Mesendoderm (in vitro differentiated cells): ENCODE results near the gene ATP9A.
"Not testable (repeated sequence)": the region's sequence is repeated elsewhere in the genome, so short reads cannot be mapped to it uniquely, and the experiment has no call there.

Experiments
- DNase-seq: peaks from one replicate; pipeline ENCODE4 v3.0.0; 2013
- H2AK5ac ChIP-seq: 2 replicates; pipeline ENCODE4 v1.6.1; 2013; ENCODE audit warnings: low read length, inconsistent platforms
- H2BK120ac ChIP-seq: 2 replicates; pipeline ENCODE4 v1.6.1; 2013; ENCODE audit warnings: low read depth, mild to moderate bottlenecking, low read length, moderate library complexity, mixed read lengths
- H2BK15ac ChIP-seq: replicated peaks from 2 replicates; pipeline ENCODE4 v1.6.1; 2013; ENCODE audit warnings: low read depth, mild to moderate bottlenecking, moderate library complexity
- H2BK5ac ChIP-seq: 2 replicates; pipeline ENCODE4 v1.6.1; 2013; ENCODE audit warnings: low read length, inconsistent platforms
- H3K18ac ChIP-seq: 2 replicates; pipeline ENCODE4 v1.6.1; 2013; ENCODE audit warnings: mild to moderate bottlenecking, low read length, mixed read lengths
- H3K23ac ChIP-seq: one replicate; pipeline ENCODE4 v1.6.1; 2013; ENCODE audit warnings: low read length
- H3K27ac ChIP-seq: 2 replicates; pipeline ENCODE4 v1.5.1; 2013; ENCODE audit warnings: low read depth, mild to moderate bottlenecking, inconsistent platforms, low read length, moderate library complexity
- H3K27me3 ChIP-seq: 2 replicates; pipeline ENCODE4 v1.6.1; 2013; ENCODE audit warnings: low read length, control low read depth, mild to moderate bottlenecking, inconsistent platforms; ENCODE audit not compliant: insufficient read depth, poor library complexity
- H3K36me3 ChIP-seq: 2 replicates; pipeline ENCODE4 v1.6.1; 2013; ENCODE audit warnings: low read length, inconsistent platforms; ENCODE audit not compliant: control insufficient read depth, insufficient read depth
- H3K4ac ChIP-seq: one replicate; pipeline ENCODE4 v1.6.1; 2013; ENCODE audit warnings: low read depth, mild to moderate bottlenecking, low read length, moderate library complexity
- H3K4me1 ChIP-seq: 2 replicates; pipeline ENCODE4 v1.6.1; 2013; ENCODE audit warnings: low read depth, low read length, inconsistent platforms; ENCODE audit not compliant: control insufficient read depth
- H3K4me2 ChIP-seq: 2 replicates; pipeline ENCODE4 v1.6.1; 2013; ENCODE audit warnings: low read length
- H3K4me3 ChIP-seq: 2 replicates; pipeline ENCODE4 v1.5.1; 2013; ENCODE audit warnings: mild to moderate bottlenecking, low read length
- H3K56ac ChIP-seq: one replicate; pipeline ENCODE4 v1.6.1; 2013; ENCODE audit warnings: low read length
- H3K79me1 ChIP-seq: 2 replicates; pipeline ENCODE4 v1.6.1; 2013; ENCODE audit warnings: low read length, inconsistent platforms
- H3K79me2 ChIP-seq: 2 replicates; pipeline ENCODE4 v1.6.1; 2013; ENCODE audit warnings: mild to moderate bottlenecking, low read length; ENCODE audit not compliant: control insufficient read depth, insufficient read depth
- H3K9ac ChIP-seq: 2 replicates; pipeline ENCODE4 v1.6.1; 2013; ENCODE audit warnings: low read length, inconsistent platforms
- H4K5ac ChIP-seq: one replicate; pipeline ENCODE4 v1.6.1; 2013; ENCODE audit warnings: low read length
- H4K8ac ChIP-seq: one replicate; pipeline ENCODE4 v1.6.1; 2013; ENCODE audit warnings: low read depth, mild to moderate bottlenecking, control low read depth, low read length, moderate library complexity
- WGBS: extraction: QIAGEN DNeasy Blood & Tissue Kit; methylation state at CpG from one replicate; pipeline ENCODE4 v1.1.7; 2013; ENCODE audit warnings: low lambda C conversion rate, missing lambda C conversion rate; ENCODE audit not compliant: insufficient coverage; ENCODE audit errors: extremely low coverage; 5-methylcytosine and 5-hydroxymethylcytosine counted together

ATP9A gene

GRCh38 chr20:51740308-51740707 lies 27.9 kb downstream of the ATP9A start:
- H3K36me3 ChIP-seq, H2BK5ac ChIP-seq, H3K79me2 ChIP-seq, H3K4ac ChIP-seq, H3K4me1 ChIP-seq, H2BK120ac ChIP-seq, H3K9ac ChIP-seq, H2AK5ac ChIP-seq, H3K79me1 ChIP-seq, H3K27ac ChIP-seq, H4K5ac ChIP-seq, H3K18ac ChIP-seq, H3K4me2 ChIP-seq, H2BK15ac ChIP-seq, DNase-seq, H4K8ac ChIP-seq, H3K56ac ChIP-seq, H3K23ac ChIP-seq, H3K4me3 ChIP-seq, H3K27me3 ChIP-seq: not testable (repeated sequence)
- WGBS: no CpG with 5 or more reads among the region's 7 CpGs

- Histone ChIP-seq H2BK15ac (no peak overlapping the region), H2BK5ac (no peak overlapping the region), H3K9ac (no peak overlapping the region), H3K4ac (no peak overlapping the region), H3K4me3 (no peak overlapping the region), H3K4me2 (no peak overlapping the region), H3K27ac (no peak overlapping the region), H2AK5ac (no peak overlapping the region), H3K79me2 (no peaks in the 10 kb centered on the region), H3K36me3 (no peaks in the 10 kb centered on the region), H4K8ac (no peak overlapping the region), H3K27me3 (no peaks in the 10 kb centered on the region), H3K79me1 (no peaks in the 10 kb centered on the region), H3K18ac (no peak overlapping the region), H3K23ac (no peak overlapping the region), H4K5ac (no peak overlapping the region), H2BK120ac (no peak overlapping the region), H3K56ac (no peak overlapping the region), H3K4me1 (no peaks in the 10 kb centered on the region)
- no peak for DNase-seq
- WGBS: no CpG with 5 or more reads among the region's 4 CpGs
Measured at GRCh38 chr20:51739722-51740249, 28.4 kb downstream of the ATP9A start.

GRCh38 chr20:51738877-51739447 lies 29.2 kb downstream of the ATP9A start:
- H2BK5ac ChIP-seq: no peak overlapping the region
- no peak overlapping the region for H2BK15ac ChIP-seq
- no peak overlapping the region for H3K4me3 ChIP-seq
- H3K4me1 ChIP-seq: no peaks in the 10 kb centered on the region
- no peaks in the 10 kb centered on the region for H3K79me2 ChIP-seq
- H3K4ac ChIP-seq: no peak overlapping the region
- H2BK120ac ChIP-seq: no peak overlapping the region
- no peak overlapping the region for H2AK5ac ChIP-seq
- H3K18ac ChIP-seq: no peak overlapping the region
- H3K27me3 ChIP-seq: no peaks in the 10 kb centered on the region
- H3K36me3 ChIP-seq: no peaks in the 10 kb centered on the region
- no peak overlapping the region for H3K23ac ChIP-seq
- H4K5ac ChIP-seq: no peak overlapping the region
- H3K79me1 ChIP-seq: no peaks in the 10 kb centered on the region
- no peak overlapping the region for H4K8ac ChIP-seq
- H3K4me2 ChIP-seq: no peak overlapping the region
- WGBS: no CpG with 5 or more reads among the region's 12 CpGs
- no peak overlapping the region for H3K56ac ChIP-seq
- no peak for DNase-seq
- no peak overlapping the region for H3K9ac ChIP-seq
- no peak overlapping the region for H3K27ac ChIP-seq

- not testable (repeated sequence) for H4K5ac ChIP-seq, H2BK5ac ChIP-seq
Measured at GRCh38 chr20:51738261-51738660, 29.9 kb downstream of the ATP9A start.

GRCh38 chr20:51736947-51737346 lies 31.2 kb downstream of the ATP9A start:
- no peak overlapping the region for H4K8ac ChIP-seq
- no peak overlapping the region for H3K4ac ChIP-seq
- H3K27me3 ChIP-seq: no peaks in the 10 kb centered on the region
- DNase-seq: no peak
- H2BK120ac ChIP-seq: no peak overlapping the region
- H2AK5ac ChIP-seq: no peak overlapping the region
- no peak overlapping the region for H3K23ac ChIP-seq
- no peak overlapping the region for H3K4me3 ChIP-seq
- no peak overlapping the region for H3K18ac ChIP-seq
- H3K4me1 ChIP-seq: no peaks in the 10 kb centered on the region
- no peaks in the 10 kb centered on the region for H3K36me3 ChIP-seq
- H3K9ac ChIP-seq: no peak overlapping the region
- H4K5ac ChIP-seq: no peak overlapping the region
- no peaks in the 10 kb centered on the region for H3K79me1 ChIP-seq
- H3K79me2 ChIP-seq: no peaks in the 10 kb centered on the region
- H3K27ac ChIP-seq: no peak overlapping the region
- WGBS: no CpG with 5 or more reads among the region's 5 CpGs
- H3K56ac ChIP-seq: no peak overlapping the region
- H2BK15ac ChIP-seq: no peak overlapping the region
- no peak overlapping the region for H2BK5ac ChIP-seq
- H3K4me2 ChIP-seq: no peak overlapping the region

More at GRCh38 chr20:51738261-51738660, 29.9 kb downstream of the ATP9A start:
- H3K23ac ChIP-seq, H3K4me2 ChIP-seq, H2BK120ac ChIP-seq, H2BK15ac ChIP-seq, H3K79me2 ChIP-seq, H3K27ac ChIP-seq, H2AK5ac ChIP-seq, DNase-seq, H3K18ac ChIP-seq, H3K27me3 ChIP-seq, H3K79me1 ChIP-seq, H3K36me3 ChIP-seq, H3K4me1 ChIP-seq, H3K4ac ChIP-seq, H4K8ac ChIP-seq, H3K4me3 ChIP-seq, H3K9ac ChIP-seq, H3K56ac ChIP-seq: not testable (repeated sequence)
- WGBS: no CpG with 5 or more reads among the region's 15 CpGs
